WTC11 (cell line): ENCODE data around the gene CSNK1E. TPM values are rescaled to one million over a fixed set of nuclear protein-coding genes. Genes with fewer than 3 reads are reported as not detected.

Source experiments
- ATAC-seq: fragments of 200-7000 bp; cut with Tn5 transposase; 2 replicates; pipeline ENCODE4 v1.10.0; 2021; ENCODE audit warnings: mild to moderate bottlenecking, moderate library complexity
- CTCF ChIA-PET: fragments of 300-600 bp; sonication (Branson Sonifier 250); formaldehyde crosslinking; loops from one replicate; lab custom pipeline; 2021; ENCODE audit warnings: antibody characterized with exemption; lab: Charles Lee
- POLR2A ChIA-PET: fragments of 350-600 bp; sonication (Branson Sonifier 250); formaldehyde crosslinking; loops from one replicate; lab custom pipeline; 2021; ENCODE audit warnings: antibody characterized with exemption; lab: Charles Lee
- DNase-seq: peaks from one replicate; pipeline ENCODE4 v3.0.0; 2021; ENCODE audit warnings: low spot score
- H3K27ac Mint-ChIP-seq: 2 replicates; pipeline ENCODE4 v1.8.0; 2021; ENCODE audit warnings: mixed read lengths
- H3K27me3 Mint-ChIP-seq: 2 replicates; pipeline ENCODE4 v1.8.0; 2021; ENCODE audit warnings: low read depth, mild to moderate bottlenecking, moderate library complexity, mixed read lengths
- H3K36me3 Mint-ChIP-seq: 2 replicates; pipeline ENCODE4 v1.8.0; 2021; ENCODE audit warnings: mixed read lengths
- H3K4me1 Mint-ChIP-seq: 2 replicates; pipeline ENCODE4 v1.8.0; 2022; ENCODE audit warnings: mixed read lengths
- H3K4me3 Mint-ChIP-seq: 2 replicates; pipeline ENCODE4 v1.8.0; 2021; ENCODE audit warnings: mild to moderate bottlenecking, moderate library complexity, mixed read lengths
- H3K9me3 Mint-ChIP-seq: 2 replicates; pipeline ENCODE4 v1.8.0; 2021; ENCODE audit warnings: mixed read lengths
- AFF4 ChIP-seq: sonication (generic); formaldehyde crosslinking; IDR thresholded peaks from 2 replicates; pipeline ENCODE4 v1.8.1; 2023; ENCODE audit warnings: mild to moderate bottlenecking, missing genetic modification reagents, borderline replicate concordance
- ATF2 ChIP-seq: sonication (generic); formaldehyde crosslinking; IDR thresholded peaks from 2 replicates; pipeline ENCODE4 v1.8.1; 2022; ENCODE audit warnings: low read depth, missing genetic modification reagents, borderline replicate concordance
- E2F1 ChIP-seq: sonication (generic); formaldehyde crosslinking; IDR thresholded peaks from 2 replicates; pipeline ENCODE4 v1.8.0; 2022; ENCODE audit warnings: mild to moderate bottlenecking, missing genetic modification reagents
- ESRRA ChIP-seq: sonication (generic); formaldehyde crosslinking; IDR thresholded peaks from 2 replicates; pipeline ENCODE4 v1.8.1; 2022; ENCODE audit warnings: mild to moderate bottlenecking, missing genetic modification reagents, borderline replicate concordance
- HMGA2 ChIP-seq: fragments of 250-450 bp; sonication (Bioruptor Pico); IDR thresholded peaks from 2 replicates; pipeline ENCODE4 v1.4.0; 2021; ENCODE audit warnings: mild to moderate bottlenecking, moderate library complexity
- HMGXB4 ChIP-seq: sonication (generic); formaldehyde crosslinking; IDR thresholded peaks from 2 replicates; pipeline ENCODE4 v1.8.1; 2023; ENCODE audit warnings: mild to moderate bottlenecking, moderate library complexity, missing genetic modification reagents
- NFE2L1 ChIP-seq: sonication (generic); formaldehyde crosslinking; IDR thresholded peaks from 2 replicates; pipeline ENCODE4 v1.8.1; 2023; ENCODE audit warnings: missing genetic modification reagents
- NFYB ChIP-seq: sonication (generic); formaldehyde crosslinking; conservative IDR thresholded peaks from 2 replicates; pipeline ENCODE4 v1.8.0; 2022; ENCODE audit warnings: low read depth, missing genetic modification reagents
- NR2C2 ChIP-seq: sonication (generic); formaldehyde crosslinking; IDR thresholded peaks from 2 replicates; pipeline ENCODE4 v1.8.0; 2022; ENCODE audit warnings: mild to moderate bottlenecking, missing genetic modification reagents
- OVOL2 ChIP-seq: fragments of 250-450 bp; sonication (Bioruptor Pico); IDR thresholded peaks from 2 replicates; pipeline ENCODE4 v1.9.0; 2021; ENCODE audit warnings: mild to moderate bottlenecking, borderline replicate concordance
- RORB ChIP-seq: fragments of 250-450 bp; sonication (Bioruptor Pico); IDR thresholded peaks from 2 replicates; pipeline ENCODE4 v1.9.0; 2021; ENCODE audit warnings: mild to moderate bottlenecking
- SOX15 ChIP-seq: fragments of 250-450 bp; sonication (Bioruptor Pico); IDR thresholded peaks from 2 replicates; pipeline ENCODE4 v1.9.0; 2021; ENCODE audit warnings: mild to moderate bottlenecking
- STAT6 ChIP-seq: sonication (generic); formaldehyde crosslinking; conservative IDR thresholded peaks from 2 replicates; pipeline ENCODE4 v1.8.1; 2023; ENCODE audit warnings: mild to moderate bottlenecking, low read depth, missing genetic modification reagents, moderate library complexity
- TCF7 ChIP-seq: sonication (generic); formaldehyde crosslinking; IDR thresholded peaks from 2 replicates; pipeline ENCODE4 v1.8.0; 2022; ENCODE audit warnings: mild to moderate bottlenecking, low read depth, missing genetic modification reagents, moderate library complexity
- ZBTB43 ChIP-seq: sonication (generic); formaldehyde crosslinking; IDR thresholded peaks from 2 replicates; pipeline ENCODE4 v1.8.1; 2023; ENCODE audit warnings: mild to moderate bottlenecking, missing genetic modification reagents
- ZNF263 ChIP-seq: sonication (generic); formaldehyde crosslinking; IDR thresholded peaks from 2 replicates; pipeline ENCODE4 v1.8.1; 2022; ENCODE audit warnings: low read depth, mild to moderate bottlenecking, moderate library complexity, missing genetic modification reagents
- ZNF317 ChIP-seq: sonication (generic); formaldehyde crosslinking; IDR thresholded peaks from 2 replicates; pipeline ENCODE4 v1.8.1; 2023; ENCODE audit warnings: low read depth, mild to moderate bottlenecking, moderate library complexity, missing genetic modification reagents, borderline replicate concordance
- ZNF396 ChIP-seq: fragments of 250-450 bp; sonication (Bioruptor Pico); IDR thresholded peaks from 2 replicates; pipeline ENCODE4 v1.8.0; 2021; ENCODE audit warnings: mild to moderate bottlenecking, moderate library complexity, borderline replicate concordance
- total RNA-seq: library from RNA; stranded (reverse); gene quantifications from 3 replicates; pipeline ENCODE4 v1.2.3, GENCODE V29; 2021

Gene CSNK1E
- total RNA-seq, 1 experiment from 2014 or later: 265 TPM

GRCh38 chr22:38270091-38270992 lies 46.9 kb downstream of the CSNK1E start:
- ChIA-PET CTCF (interaction anchor here (1.2 to 2.2 kb wide), 4 partner anchors 9 to 172 kb away, joined by 3 to 27 read pairs (median 4); no protein-coding TSS in a partner anchor), POLR2A (no interaction called here)
- TF ChIP-seq AFF4 (CRISPR knock-in tag): no peak
- TF ChIP-seq SOX15 (CRISPR knock-in tag): no peak
- no peak for TF ChIP-seq ZBTB43 (CRISPR knock-in tag)
- TF ChIP-seq STAT6 (CRISPR knock-in tag): no peak
- TF ChIP-seq E2F1 (CRISPR knock-in tag): no peak
- TF ChIP-seq HMGXB4 (CRISPR knock-in tag): no peak
- no peak for TF ChIP-seq NR2C2 (CRISPR knock-in tag)
- no peak for TF ChIP-seq TCF7 (CRISPR knock-in tag)
- no peak for TF ChIP-seq NFE2L1 (CRISPR knock-in tag)
- TF ChIP-seq RORB: no peak
- TF ChIP-seq ATF2 (CRISPR knock-in tag): no peak
- no peak for TF ChIP-seq NFYB (CRISPR knock-in tag)
- no peak for TF ChIP-seq ESRRA
- no peak for TF ChIP-seq OVOL2
- TF ChIP-seq ZNF263 (CRISPR knock-in tag): no peak
- no peak for TF ChIP-seq HMGA2
- no peak for TF ChIP-seq ZNF396 (CRISPR knock-in tag)
- no peak for TF ChIP-seq ZNF317 (CRISPR knock-in tag)
- peak overlapping the region; percentile 64 for H3K27ac Mint-ChIP-seq
- DNase-seq (no peak), ATAC-seq (no peak)
- peak overlapping the region; percentile 88 for H3K4me3 Mint-ChIP-seq
- no peaks in the 10 kb centered on the region for H3K9me3 Mint-ChIP-seq
- peaks cover 3% of the 10 kb centered on the region; the same call in 1 of the 2 replicates for H3K36me3 Mint-ChIP-seq
- H3K4me1 Mint-ChIP-seq: peaks cover 60% of the 10 kb centered on the region
- H3K27me3 Mint-ChIP-seq: peaks cover 12% of the 10 kb centered on the region
